Thyroid gland (tissue), 4 donors: ENCODE measurements around the gene RNF220. TPM values are rescaled to one million over a fixed set of nuclear protein-coding genes. Genes with fewer than 3 reads are reported as not detected.
A peak's percentile ranks its signal among the peaks of the same experiment; 100 is the strongest.

ENCODE experiments used
- DNase-seq, 2 donors: peaks; one replicate each; pipeline ENCODE4 v3.0.0-alpha.2; 2019
- H3K27ac ChIP-seq, 3 donors: fragments of 200-600 bp; sonication (generic); 1 replicate in 2 of 3; 2 replicates in 1 of 3; pipeline ENCODE4 v1.5.1; 2016 to 2019; ENCODE audit warnings: mild to moderate bottlenecking in 1 of 3, moderate library complexity in 1 of 3
- H3K27me3 ChIP-seq: fragments of 200-600 bp; sonication (generic); one replicate; pipeline ENCODE4 v1.5.1; 2019
- H3K36me3 ChIP-seq, 2 donors: fragments of 200-600 bp; sonication (generic); one replicate each; pipeline ENCODE4 v1.5.1; 2016 to 2019
- H3K4me1 ChIP-seq, 2 donors: fragments of 200-600 bp; sonication (generic); one replicate each; pipeline ENCODE4 v1.5.1; 2017 to 2019
- H3K4me3 ChIP-seq, 3 donors: fragments of 200-600 bp; sonication (generic); replicated peaks in 1 of 3; 1 replicate in 2 of 3; 2 replicates in 1 of 3; pipeline ENCODE4 v1.5.1; 2016; ENCODE audit warnings: mild to moderate bottlenecking in 1 of 3
- H3K9me3 ChIP-seq: fragments of 200-600 bp; sonication (generic); one replicate; pipeline ENCODE4 v1.5.1; 2017
- CTCF ChIP-seq, 6 experiments: fragments of 200-600 bp in 3 of 6; fragments of 450-650 bp in 3 of 6; sonication (generic) in 3 of 6; IDR thresholded peaks; one replicate each; pipeline ENCODE4 v1.5.1; 2016 to 2019; ENCODE audit warnings: antibody characterized with exemption in 6 of 6, mild to moderate bottlenecking in 2 of 6, inconsistent platforms in 1 of 6, moderate library complexity in 1 of 6
- POLR2A ChIP-seq, 2 donors: fragments of 450-650 bp; IDR thresholded peaks; one replicate each; pipeline ENCODE4 v1.6.1; 2017; ENCODE audit warnings: antibody characterized with exemption in 2 of 2, mild to moderate bottlenecking in 2 of 2, moderate library complexity in 1 of 2
- WGBS, 2 donors: methylation state at CpG; one replicate each; pipeline ENCODE4 v1.1.5; 2017; 5-methylcytosine and 5-hydroxymethylcytosine counted together
- intact Hi-C: fragments of 100-400 bp; cut with DNase I; formaldehyde crosslinking; loops from one replicate; pipeline ENCODE4 v1.15.1; 2023
- total RNA-seq, 4 donors: library from RNA; depleted of rRNA; stranded (reverse); fragments of >200 nt; gene quantifications; one replicate each; pipeline ENCODE4 v1.2.3, GENCODE V29; 2016

RNF220 gene
- total RNA-seq, 4 donors from 2014 or later: 88.7 to 117 (median 102) TPM

DNA sequence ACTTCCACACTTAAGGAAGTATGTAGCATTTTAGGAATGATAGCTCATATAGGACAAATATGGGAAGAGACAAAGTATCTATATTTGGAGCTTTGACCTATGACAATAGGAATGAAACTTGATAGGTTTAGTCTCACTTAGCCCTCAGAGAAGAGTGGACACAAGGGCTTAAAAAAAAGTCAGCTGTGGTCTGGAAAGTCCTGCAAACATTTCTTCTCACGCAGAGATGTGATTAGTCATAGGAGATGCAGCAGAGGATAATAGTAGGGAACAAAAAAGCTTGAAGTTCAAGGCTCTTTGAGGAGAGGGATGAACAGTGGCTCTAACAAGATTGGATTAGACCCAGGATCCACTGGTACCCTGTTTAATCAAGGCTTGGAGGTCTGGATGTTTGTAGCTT is 14.8 kb upstream of the RNF220 start:
- WGBS, 2 donors: 47 to 72% methylated on average over 1 of the region's 1 CpG
- Histone ChIP-seq H3K4me1 (no peaks in the 10 kb centered on the region), H3K4me3 (no peak overlapping the region), H3K9me3 (no peaks in the 10 kb centered on the region), H3K27me3 (no peaks in the 10 kb centered on the region), H3K27ac (no peak overlapping the region), H3K36me3 (no peaks in the 10 kb centered on the region)
- DNase-seq: no peak
- intact Hi-C loops: no loop called here
- no peak for TF ChIP-seq POLR2A (IDR thresholded peaks at IDR 0.05)
- TF ChIP-seq CTCF (IDR thresholded peaks at IDR 0.05): no peak

DNA sequence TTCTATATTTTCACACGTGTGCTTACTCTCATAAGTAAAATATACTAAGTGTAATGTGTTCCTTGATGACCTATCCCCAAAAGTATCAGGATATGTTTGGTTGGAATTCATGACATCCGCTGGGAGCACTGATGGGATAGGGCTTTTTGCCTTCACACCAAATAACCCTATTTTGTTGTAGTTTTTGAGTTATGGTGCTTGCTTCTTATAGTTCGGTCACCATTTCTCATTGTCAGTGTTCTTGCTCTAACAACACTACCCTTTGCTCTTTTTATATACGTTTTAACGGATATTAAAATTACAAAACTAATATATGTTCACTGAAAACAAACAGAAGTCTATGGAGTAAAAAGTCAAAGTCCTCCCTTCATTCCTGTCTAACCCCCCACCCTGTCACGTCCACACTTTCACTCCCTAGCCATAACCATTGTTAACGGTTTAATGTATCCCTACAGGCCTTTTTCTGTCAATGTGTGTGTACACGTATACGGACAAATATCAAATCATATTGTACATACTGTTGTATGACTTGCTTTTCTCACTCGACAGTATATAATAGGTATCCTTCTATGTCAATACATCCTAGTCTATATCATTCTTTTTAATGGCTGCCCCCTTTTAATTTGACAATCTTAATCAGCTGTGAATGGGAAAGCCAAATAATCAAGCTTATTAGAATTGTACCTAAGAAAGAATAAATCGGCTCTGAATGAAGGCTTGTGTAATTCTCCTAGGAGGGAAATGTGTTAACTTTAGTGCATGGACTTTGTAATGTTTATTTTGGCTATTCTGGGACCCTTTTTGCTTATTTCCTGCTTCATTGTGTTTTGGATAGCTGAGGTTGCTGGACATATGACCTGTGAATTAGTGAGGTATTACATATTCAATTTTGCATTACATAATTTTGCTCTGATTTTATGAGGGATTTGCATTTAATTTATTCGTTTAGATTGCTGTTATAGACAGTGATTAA is 3.5 kb upstream of the RNF220 start:
- no peak for TF ChIP-seq POLR2A (IDR thresholded peaks at IDR 0.05)
- no peak for TF ChIP-seq CTCF (IDR thresholded peaks at IDR 0.05)
- H3K36me3 ChIP-seq: no peaks in the 10 kb centered on the region
- H3K27me3 ChIP-seq: peaks cover 18% of the 10 kb centered on the region
- H3K27ac ChIP-seq: no peak overlapping the region
- peaks cover 18 to 20% of the 10 kb centered on the region in 2 donors for H3K4me1 ChIP-seq
- no peak overlapping the region for H3K4me3 ChIP-seq
- intact Hi-C loops: no loop called here
- no peak for DNase-seq
- 83 to 88% methylated on average over 12 of the region's 12 CpGs for WGBS, 2 donors
- no peaks in the 10 kb centered on the region for H3K9me3 ChIP-seq

- H3K9me3 ChIP-seq: no peaks in the 10 kb centered on the region
- TF ChIP-seq CTCF (IDR thresholded peaks at IDR 0.05) (no peak), POLR2A (IDR thresholded peaks at IDR 0.05) (no peak)
- peaks cover 29 to 39% of the 10 kb centered on the region in 2 donors for H3K4me1 ChIP-seq
- H3K36me3 ChIP-seq: no peaks in the 10 kb centered on the region
- 3% methylated on average over 53 to 57 of the region's 66 CpGs for WGBS, 2 donors
- DNase-seq: no peak
- intact Hi-C loops: no loop called here
- peaks cover 55% of the 10 kb centered on the region for H3K27me3 ChIP-seq
- H3K4me3 ChIP-seq: peak overlapping the region in 1 of 3 donors; percentile 30
- H3K27ac ChIP-seq: peak overlapping the region in 1 of 3 donors; percentile 19
These were observed 1.0 kb downstream of the RNF220 start for GRCh38 chr1:44405798-44406736.

GRCh38 chr1:44406737-44407429 is 1.8 kb downstream of the RNF220 start:
- peaks cover 55% of the 10 kb centered on the region for H3K27me3 ChIP-seq

More at GRCh38 chr1:44406737-44407429, 1.8 kb downstream of the RNF220 start:
- 3% methylated on average over 26 to 43 of the region's 50 CpGs for WGBS, 2 donors
- Histone ChIP-seq H3K4me1 (peaks cover 29 to 39% of the 10 kb centered on the region in 2 donors), H3K4me3 (peak overlapping the region in 1 of 3 donors; percentile 30), H3K27ac (no peak overlapping the region), H3K36me3 (no peaks in the 10 kb centered on the region), H3K9me3 (no peaks in the 10 kb centered on the region)
- TF ChIP-seq CTCF (IDR thresholded peaks at IDR 0.05) (no peak), POLR2A (IDR thresholded peaks at IDR 0.05) (no peak)
- intact Hi-C loops: no loop called here
- DNase-seq: no peak
